SK-N-SH (cell line): Measurements from ENCODE around the gene RAF1. TPM values are rescaled to one million over a fixed set of nuclear protein-coding genes. Genes with fewer than 3 reads are reported as not detected.

ENCODE experiments used
- CTCF ChIA-PET: fragments of 300-600, 350-600 bp; formaldehyde crosslinking; extraction: SDS; loops from one replicate; lab custom pipeline; 2021; lab: Yijun Ruan, JAX
- POLR2A ChIA-PET: fragments of 350-600 bp; sonication (Branson Sonifier 250); formaldehyde crosslinking; extraction: SDS; loops from one replicate; lab custom pipeline; 2020; ENCODE audit warnings: antibody characterized with exemption, inconsistent platforms; lab: Yijun Ruan, JAX
- DNase-seq: peaks from one replicate; pipeline ENCODE4 v3.0.0; 2012
- H2AFZ ChIP-seq: fragments of 200-600 bp; sonication (generic); 2 replicates; pipeline ENCODE4 v1.8.1; 2016; ENCODE audit warnings: antibody characterized with exemption, mild to moderate bottlenecking, low read depth
- H3F3A ChIP-seq: fragments of 200-600 bp; sonication (generic); replicated peaks from 2 replicates; pipeline ENCODE3; 2016; ENCODE audit warnings: antibody characterized with exemption, mild to moderate bottlenecking; ENCODE audit not compliant: insufficient read depth
- H3K27ac ChIP-seq, 2 experiments: fragments of 200-500 bp in 1 of 2; fragments of 200-600 bp in 1 of 2; sonication (Bioruptor generic) in 1 of 2; sonication (generic), shearing (Covaris generic) in 1 of 2; 2 replicates each; pipeline versions ENCODE4 v1.5.1 to v1.6.1; 2014 to 2016; ENCODE audit warnings: low read depth in 2 of 2, inconsistent platforms in 1 of 2, low read length in 1 of 2, mild to moderate bottlenecking in 1 of 2, mixed read lengths in 1 of 2
- H3K27me3 ChIP-seq: fragments of 200-600 bp; sonication (generic), shearing (Covaris generic); 2 replicates; pipeline ENCODE4 v1.6.1; 2016; ENCODE audit warnings: mixed run types; ENCODE audit not compliant: insufficient read depth
- H3K36me3 ChIP-seq, 2 experiments: fragments of 200-500 bp in 1 of 2; fragments of 200-600 bp in 1 of 2; sonication (Bioruptor generic) in 1 of 2; sonication (generic) in 1 of 2; replicated peaks in 1 of 2; 2 replicates each; pipeline versions ENCODE3 to v1.5.1; 2014 to 2016; ENCODE audit warnings: low read length in 1 of 2, mild to moderate bottlenecking in 1 of 2; ENCODE audit not compliant: insufficient read depth in 2 of 2, control insufficient read depth in 1 of 2
- H3K4me1 ChIP-seq, 2 experiments: fragments of 200-500 bp in 1 of 2; fragments of 200-600 bp in 1 of 2; sonication (Bioruptor generic) in 1 of 2; sonication (generic), shearing (Covaris generic) in 1 of 2; 2 replicates each; pipeline versions ENCODE4 v1.5.1 to v1.6.1; 2014 to 2016; ENCODE audit warnings: low read depth in 1 of 2, low read length in 1 of 2, mixed run types in 1 of 2; ENCODE audit not compliant: insufficient read depth in 2 of 2, control insufficient read depth in 1 of 2
- H3K4me2 ChIP-seq: fragments of 200-600 bp; sonication (generic), shearing (Covaris generic); 2 replicates; pipeline ENCODE4 v1.6.1; 2017; ENCODE audit warnings: mixed run types
- H3K4me3 ChIP-seq, 2 experiments: fragments of 200-500 bp in 1 of 2; fragments of 200-600 bp in 1 of 2; sonication (Bioruptor generic) in 1 of 2; sonication (generic), shearing (Covaris generic) in 1 of 2; 2 replicates each; pipeline versions ENCODE4 v1.5.1 to v1.8.1; 2014 to 2016; ENCODE audit warnings: low read depth in 2 of 2, inconsistent platforms in 1 of 2, low read length in 1 of 2, mild to moderate bottlenecking in 1 of 2, mixed read lengths in 1 of 2, moderate library complexity in 1 of 2
- H3K79me2 ChIP-seq: fragments of 200-600 bp; sonication (generic); 2 replicates; pipeline ENCODE4 v1.8.1; 2017; ENCODE audit warnings: mild to moderate bottlenecking; ENCODE audit not compliant: insufficient read depth
- H3K9ac ChIP-seq: fragments of 200-600 bp; sonication (generic); 2 replicates; pipeline ENCODE4 v1.6.1; 2017; ENCODE audit warnings: mixed run types
- H3K9me2 ChIP-seq: fragments of 200-600 bp; sonication (generic); 2 replicates; pipeline ENCODE4 v1.6.1; 2017; ENCODE audit warnings: mixed run types
- H3K9me3 ChIP-seq: fragments of 200-600 bp; sonication (generic); 2 replicates; pipeline ENCODE4 v1.6.1; 2017; ENCODE audit warnings: mixed run types, mild to moderate bottlenecking, moderate library complexity
- H4K20me1 ChIP-seq: fragments of 200-600 bp; sonication (generic); 2 replicates; pipeline ENCODE4 v1.6.1; 2017; ENCODE audit warnings: mild to moderate bottlenecking, mixed run types; ENCODE audit not compliant: insufficient read depth
- EP300 ChIP-seq, 2 experiments: IDR thresholded peaks; 2 replicates each; pipeline versions ENCODE4 v1.4.0 to v1.6.1; 2012; ENCODE audit warnings: borderline replicate concordance in 1 of 2, low read depth in 1 of 2, low read length in 1 of 2
- EZH2phosphoT487 ChIP-seq: fragments of 200-600 bp; sonication (generic); IDR thresholded peaks from 2 replicates; pipeline ENCODE4 v1.6.1; 2017; ENCODE audit warnings: low read depth, mixed run types, mild to moderate bottlenecking, antibody characterized with exemption, moderate library complexity, borderline replicate concordance
- FOXJ3 ChIP-seq: sonication (generic); formaldehyde crosslinking; IDR thresholded peaks from 2 replicates; pipeline ENCODE4 v1.5.1; 2020; ENCODE audit warnings: mild to moderate bottlenecking, missing genetic modification reagents
- GATA2 ChIP-seq: sonication (generic); formaldehyde crosslinking; IDR thresholded peaks from 2 replicates; pipeline ENCODE4 v1.5.0; 2020; ENCODE audit warnings: mild to moderate bottlenecking, missing genetic modification reagents
- MEF2A ChIP-seq: IDR thresholded peaks from 2 replicates; pipeline ENCODE4 v1.4.0; 2012; ENCODE audit warnings: low read depth, borderline replicate concordance
- NFIC ChIP-seq: IDR thresholded peaks from 2 replicates; pipeline ENCODE4 v1.4.0; 2012; ENCODE audit warnings: borderline replicate concordance
- POLR2AphosphoS5 ChIP-seq: IDR thresholded peaks from 2 replicates; pipeline ENCODE4 v1.6.1; 2012; ENCODE audit warnings: low read depth, low read length
- RFX5 ChIP-seq: IDR thresholded peaks from 2 replicates; pipeline ENCODE4 v1.6.1; 2012; ENCODE audit warnings: mild to moderate bottlenecking, improper control_type of control experiment, low read length
- RXRA ChIP-seq: IDR thresholded peaks from 2 replicates; pipeline ENCODE4 v1.4.0; 2012; ENCODE audit warnings: low read depth, mild to moderate bottlenecking, borderline replicate concordance
- TEAD4 ChIP-seq: IDR thresholded peaks from 2 replicates; pipeline ENCODE4 v1.4.0; 2012; ENCODE audit warnings: mild to moderate bottlenecking, borderline replicate concordance; ENCODE audit not compliant: insufficient read depth
- YY1 ChIP-seq: IDR thresholded peaks from 2 replicates; pipeline ENCODE4 v1.4.0; 2012; ENCODE audit warnings: low read depth, mild to moderate bottlenecking
- WGBS: methylation state at CpG from one replicate; pipeline ENCODE4 v1.1.6; 2017; ENCODE audit warnings: low lambda C conversion rate; 5-methylcytosine and 5-hydroxymethylcytosine counted together
- polyA plus RNA-seq, 3 experiments: library from polyadenylated mRNA; depleted of rRNA; stranded (reverse); fragments of >200 nt; gene quantifications; 2 replicates each; pipeline ENCODE4 v1.2.3, GENCODE V29; 2012
- TF ChIP-seq, protein P1 (sequence below): IDR thresholded peaks from 2 replicates; pipeline ENCODE4 v1.4.0; 2012; ENCODE audit warnings: low read depth, borderline replicate concordance
- TF ChIP-seq, protein P2 (sequence below): IDR thresholded peaks from 2 replicates; pipeline ENCODE4; 2012
- TF ChIP-seq, protein P3 (sequence below): IDR thresholded peaks from 2 replicates; pipeline ENCODE4 v1.4.0; 2012; ENCODE audit warnings: low read depth
- TF ChIP-seq, protein P4 (sequence below): IDR thresholded peaks from 2 replicates; pipeline ENCODE4 v1.6.1; 2012; ENCODE audit warnings: mild to moderate bottlenecking, low read depth, low read length, moderate library complexity

The RAF1 gene
- polyA plus RNA-seq, 1 of the 3 experiments (the other 2 are of a cell fraction), result 58.7 TPM

DNA sequence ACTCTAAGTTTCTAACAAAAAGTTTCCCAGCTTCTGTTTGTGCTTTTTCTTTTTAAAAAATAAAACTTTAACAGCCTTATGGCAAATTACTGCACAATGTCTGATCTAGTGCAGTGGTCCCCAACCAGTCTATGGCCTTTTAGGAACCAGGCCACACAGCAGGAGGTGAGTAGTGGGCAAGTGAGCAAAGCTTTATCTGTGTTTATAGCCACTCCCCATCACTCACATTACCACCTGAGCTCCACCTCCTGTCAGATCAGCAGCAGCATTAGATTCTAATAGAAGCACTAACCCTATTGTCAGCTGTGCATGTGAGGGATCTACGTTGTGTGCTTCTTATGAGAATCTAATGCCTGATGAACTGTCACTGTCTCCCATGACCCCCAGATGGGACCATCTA lies 101.5 kb downstream of the RAF1 start:
- TF ChIP-seq FOXJ3 (CRISPR knock-in tag), result no peak
- no peak for TF ChIP-seq RFX5
- no peak for TF ChIP-seq NFIC
- no peak for TF ChIP-seq YY1
- TF ChIP-seq, protein P1, sequence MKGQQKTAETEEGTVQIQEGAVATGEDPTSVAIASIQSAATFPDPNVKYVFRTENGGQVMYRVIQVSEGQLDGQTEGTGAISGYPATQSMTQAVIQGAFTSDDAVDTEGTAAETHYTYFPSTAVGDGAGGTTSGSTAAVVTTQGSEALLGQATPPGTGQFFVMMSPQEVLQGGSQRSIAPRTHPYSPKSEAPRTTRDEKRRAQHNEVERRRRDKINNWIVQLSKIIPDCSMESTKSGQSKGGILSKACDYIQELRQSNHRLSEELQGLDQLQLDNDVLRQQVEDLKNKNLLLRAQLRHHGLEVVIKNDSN, result no peak
- TF ChIP-seq EZH2phosphoT487, result no peak
- TF ChIP-seq RXRA, result no peak
- no peak for TF ChIP-seq POLR2AphosphoS5
- TF ChIP-seq, protein P2, sequence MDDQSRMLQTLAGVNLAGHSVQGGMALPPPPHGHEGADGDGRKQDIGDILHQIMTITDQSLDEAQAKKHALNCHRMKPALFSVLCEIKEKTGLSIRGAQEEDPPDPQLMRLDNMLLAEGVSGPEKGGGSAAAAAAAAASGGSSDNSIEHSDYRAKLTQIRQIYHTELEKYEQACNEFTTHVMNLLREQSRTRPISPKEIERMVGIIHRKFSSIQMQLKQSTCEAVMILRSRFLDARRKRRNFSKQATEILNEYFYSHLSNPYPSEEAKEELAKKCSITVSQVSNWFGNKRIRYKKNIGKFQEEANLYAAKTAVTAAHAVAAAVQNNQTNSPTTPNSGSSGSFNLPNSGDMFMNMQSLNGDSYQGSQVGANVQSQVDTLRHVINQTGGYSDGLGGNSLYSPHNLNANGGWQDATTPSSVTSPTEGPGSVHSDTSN, result no peak
- TF ChIP-seq TEAD4, result no peak
- TF ChIP-seq, protein P3, sequence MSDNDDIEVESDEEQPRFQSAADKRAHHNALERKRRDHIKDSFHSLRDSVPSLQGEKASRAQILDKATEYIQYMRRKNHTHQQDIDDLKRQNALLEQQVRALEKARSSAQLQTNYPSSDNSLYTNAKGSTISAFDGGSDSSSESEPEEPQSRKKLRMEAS, result no peak
- ChIA-PET CTCF (interaction anchor here (1.0 to 1.2 kb wide), 3 partner anchors 9 to 157 kb away, joined by 3 to 5 read pairs (median 4); no protein-coding TSS in a partner anchor), POLR2A (no interaction called here)
- H3K9ac ChIP-seq, result no peak overlapping the region
- no peak overlapping the region for H3K27ac ChIP-seq
- H3K36me3 ChIP-seq, result peaks cover 0 to 18% of the 10 kb centered on the region in 2 experiments
- H4K20me1 ChIP-seq, result peaks cover 69% of the 10 kb centered on the region
- H3K9me2 ChIP-seq, result no peaks in the 10 kb centered on the region
- H3K4me3 ChIP-seq, result no peak overlapping the region
- H3F3A ChIP-seq, result no peaks in the 10 kb centered on the region
- H3K79me2 ChIP-seq, result peaks cover 99% of the 10 kb centered on the region
- H2AFZ ChIP-seq, result no peak overlapping the region
- H3K4me2 ChIP-seq, result no peak overlapping the region
- DNase-seq, result no peak
- peaks cover 8 to 13% of the 10 kb centered on the region in 2 experiments; a peak in 3 of 4 replicates for H3K4me1 ChIP-seq
- 89% methylated on average over 1 of the region's 1 CpG for WGBS
- no peaks in the 10 kb centered on the region for H3K27me3 ChIP-seq
- H3K9me3 ChIP-seq, result no peaks in the 10 kb centered on the region

DNA sequence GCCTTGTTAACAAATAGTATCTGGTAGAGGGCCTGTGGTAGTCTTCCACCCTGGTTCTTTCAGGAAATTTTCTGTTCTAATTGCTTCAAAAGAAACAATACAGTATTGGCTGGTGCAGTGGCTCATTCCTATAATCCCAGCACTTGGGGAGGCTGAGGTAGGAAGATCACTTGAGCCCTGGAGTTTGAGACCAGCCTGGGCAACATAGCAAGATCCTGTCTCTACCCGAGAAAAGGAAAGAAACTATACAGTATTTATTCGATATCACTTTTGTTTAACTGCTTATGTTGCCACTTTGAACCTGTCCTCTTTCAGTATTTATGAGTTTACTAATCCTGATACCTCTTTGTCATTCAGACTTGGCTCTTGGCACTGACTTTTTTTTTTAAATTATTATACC lies 102.5 kb downstream of the RAF1 start:
- H3F3A ChIP-seq, result no peaks in the 10 kb centered on the region
- H3K4me3 ChIP-seq, result no peak overlapping the region
- H3K9ac ChIP-seq, result no peak overlapping the region
- H3K27me3 ChIP-seq, result no peaks in the 10 kb centered on the region
- 95% methylated on average over 2 of the region's 2 CpGs for WGBS
- no peak overlapping the region for H3K27ac ChIP-seq
- H4K20me1 ChIP-seq, result peaks cover 62% of the 10 kb centered on the region
- H3K4me1 ChIP-seq, result peaks cover 8 to 16% of the 10 kb centered on the region in 2 experiments; a peak in 3 of 4 replicates
- H3K4me2 ChIP-seq, result no peak overlapping the region
- peaks cover 0 to 10% of the 10 kb centered on the region in 2 experiments for H3K36me3 ChIP-seq
- ChIA-PET POLR2A (no interaction called here), CTCF (interaction anchor here (1.2 kb wide), 1 partner anchor 8 kb away, joined by 5 read pairs; no protein-coding TSS in a partner anchor)
- H3K9me2 ChIP-seq, result no peaks in the 10 kb centered on the region
- DNase-seq, result no peak
- H3K9me3 ChIP-seq, result no peaks in the 10 kb centered on the region
- no peak overlapping the region for H2AFZ ChIP-seq
- TF ChIP-seq RXRA (no peak), NFIC (no peak), GATA2 (no peak), EP300 (IDR thresholded peaks at IDR 0.05; ENCODE audit: borderline replicate concordance in 1 of 2, low read depth in 1 of 2, low read length in 1 of 2) (no peak), EZH2phosphoT487 (no peak), MEF2A (no peak)
- TF ChIP-seq, protein P4, sequence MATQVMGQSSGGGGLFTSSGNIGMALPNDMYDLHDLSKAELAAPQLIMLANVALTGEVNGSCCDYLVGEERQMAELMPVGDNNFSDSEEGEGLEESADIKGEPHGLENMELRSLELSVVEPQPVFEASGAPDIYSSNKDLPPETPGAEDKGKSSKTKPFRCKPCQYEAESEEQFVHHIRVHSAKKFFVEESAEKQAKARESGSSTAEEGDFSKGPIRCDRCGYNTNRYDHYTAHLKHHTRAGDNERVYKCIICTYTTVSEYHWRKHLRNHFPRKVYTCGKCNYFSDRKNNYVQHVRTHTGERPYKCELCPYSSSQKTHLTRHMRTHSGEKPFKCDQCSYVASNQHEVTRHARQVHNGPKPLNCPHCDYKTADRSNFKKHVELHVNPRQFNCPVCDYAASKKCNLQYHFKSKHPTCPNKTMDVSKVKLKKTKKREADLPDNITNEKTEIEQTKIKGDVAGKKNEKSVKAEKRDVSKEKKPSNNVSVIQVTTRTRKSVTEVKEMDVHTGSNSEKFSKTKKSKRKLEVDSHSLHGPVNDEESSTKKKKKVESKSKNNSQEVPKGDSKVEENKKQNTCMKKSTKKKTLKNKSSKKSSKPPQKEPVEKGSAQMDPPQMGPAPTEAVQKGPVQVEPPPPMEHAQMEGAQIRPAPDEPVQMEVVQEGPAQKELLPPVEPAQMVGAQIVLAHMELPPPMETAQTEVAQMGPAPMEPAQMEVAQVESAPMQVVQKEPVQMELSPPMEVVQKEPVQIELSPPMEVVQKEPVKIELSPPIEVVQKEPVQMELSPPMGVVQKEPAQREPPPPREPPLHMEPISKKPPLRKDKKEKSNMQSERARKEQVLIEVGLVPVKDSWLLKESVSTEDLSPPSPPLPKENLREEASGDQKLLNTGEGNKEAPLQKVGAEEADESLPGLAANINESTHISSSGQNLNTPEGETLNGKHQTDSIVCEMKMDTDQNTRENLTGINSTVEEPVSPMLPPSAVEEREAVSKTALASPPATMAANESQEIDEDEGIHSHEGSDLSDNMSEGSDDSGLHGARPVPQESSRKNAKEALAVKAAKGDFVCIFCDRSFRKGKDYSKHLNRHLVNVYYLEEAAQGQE, result no peak
- peaks cover 93% of the 10 kb centered on the region for H3K79me2 ChIP-seq
